CD4-positive, CD25-positive, alpha-beta regulatory T cell (primary cell): ENCODE results near the gene WDR27. TPM values are rescaled to one million over a fixed set of nuclear protein-coding genes. Genes with fewer than 3 reads are reported as not detected.

ENCODE experiments used
- ATAC-seq, 2 donors: fragments of 150-1000 bp; cut with Tn5 transposase; one replicate each; pipeline ENCODE4 v1.10.0; 2021; ENCODE audit warnings: low read depth in 2 of 2, moderate number of reproducible peaks in 2 of 2, moderate library complexity in 1 of 2
- DNase-seq, 3 donors: peaks; one replicate each; pipeline versions ENCODE4 v3.0.0 to v3.0.0-alpha.2; 2012 to 2022; ENCODE audit warnings: mixed read lengths in 1 of 3
- H3K27ac ChIP-seq: one replicate; pipeline ENCODE4 v1.7.0; 2013; ENCODE audit warnings: mild to moderate bottlenecking, low read length; ENCODE audit not compliant: insufficient read depth, poor library complexity, severe bottlenecking
- H3K27me3 ChIP-seq: one replicate; pipeline ENCODE4 v1.7.0; 2013; ENCODE audit warnings: low read length; ENCODE audit not compliant: control insufficient read depth, insufficient read depth
- H3K36me3 ChIP-seq: one replicate; pipeline ENCODE4 v1.7.0; 2013; ENCODE audit warnings: mild to moderate bottlenecking, low read length, moderate library complexity; ENCODE audit not compliant: control insufficient read depth, insufficient read depth
- H3K4me1 ChIP-seq: 2 replicates; pipeline ENCODE4 v1.7.0; 2013; ENCODE audit warnings: mild to moderate bottlenecking, low read length; ENCODE audit not compliant: insufficient read depth, control insufficient read depth, poor library complexity, severe bottlenecking
- H3K4me3 ChIP-seq: one replicate; pipeline ENCODE4 v1.7.0; 2013; ENCODE audit warnings: low read depth, mild to moderate bottlenecking, low read length, moderate library complexity
- H3K9me3 ChIP-seq, 2 experiments: 1 replicate in 1 of 2; 2 replicates in 1 of 2; pipeline ENCODE4 v1.7.0; 2013; ENCODE audit warnings: low read length in 2 of 2, mild to moderate bottlenecking in 1 of 2, moderate library complexity in 1 of 2; ENCODE audit not compliant: control insufficient read depth in 2 of 2
- H3K27ac Mint-ChIP-seq, 3 donors: one replicate each; pipeline ENCODE4 v1.8.0; 2020 to 2022; ENCODE audit warnings: mild to moderate bottlenecking in 3 of 3, mixed read lengths in 3 of 3, moderate library complexity in 2 of 3
- H3K27me3 Mint-ChIP-seq: one replicate; pipeline ENCODE4 v1.8.0; 2022; ENCODE audit warnings: mild to moderate bottlenecking, mixed read lengths
- H3K36me3 Mint-ChIP-seq: one replicate; pipeline ENCODE4 v1.8.0; 2020; ENCODE audit warnings: mixed read lengths
- H3K4me1 Mint-ChIP-seq, 4 donors: one replicate each; pipeline ENCODE4 v1.8.0; 2020 to 2022; ENCODE audit warnings: mixed read lengths in 4 of 4, mild to moderate bottlenecking in 1 of 4
- H3K4me3 Mint-ChIP-seq, 4 donors: one replicate each; pipeline ENCODE4 v1.8.0; 2020 to 2022; ENCODE audit warnings: mild to moderate bottlenecking in 4 of 4, mixed read lengths in 4 of 4, moderate library complexity in 3 of 4
- H3K9me3 Mint-ChIP-seq, 7 donors: one replicate each; pipeline ENCODE4 v1.8.0; 2020 to 2022; ENCODE audit warnings: mixed read lengths in 7 of 7, mild to moderate bottlenecking in 3 of 7, moderate library complexity in 2 of 7
- polyA plus RNA-seq, 4 donors: library from polyadenylated mRNA; unstranded; fragments of 300-500 nt; fragmentation: Illumina TruSeq; gene quantifications; one replicate each; pipeline ENCODE4 v1.2.3, GENCODE V29; 2021
- total RNA-seq: library from RNA; stranded (reverse); gene quantifications from one replicate; pipeline ENCODE4 v1.2.3, GENCODE V29; 2022

The WDR27 gene
- total and polyA plus RNA-seq, 5 donors from 2014 or later = 3.7 to 30.7 (median 5.1) TPM

DNA sequence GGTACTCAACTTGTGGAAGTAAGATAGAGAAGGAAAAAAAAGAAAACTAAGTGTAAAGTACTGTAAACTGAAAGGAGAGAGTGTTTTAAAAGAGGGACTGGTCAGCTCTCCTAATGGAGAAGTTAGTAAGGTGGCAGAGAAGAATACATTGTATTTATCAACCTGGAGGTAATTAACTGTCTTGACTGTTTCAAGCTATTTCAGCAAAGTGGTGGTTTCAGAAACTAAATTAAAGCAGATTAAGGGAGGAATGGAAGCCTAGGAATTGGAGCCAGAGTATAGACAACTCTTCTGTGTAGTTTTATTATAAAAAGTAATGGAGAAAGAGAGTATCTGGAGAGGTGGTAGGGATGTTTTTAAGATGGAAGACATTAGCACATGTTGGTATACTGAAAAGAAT, 25.1 kb upstream of the WDR27 start:
- H3K36me3 Mint-ChIP-seq = no peaks in the 10 kb centered on the region
- no peaks in the 10 kb centered on the region for H3K9me3 ChIP-seq
- no peaks in the 10 kb centered on the region for H3K9me3 Mint-ChIP-seq
- H3K27ac Mint-ChIP-seq = peak overlapping the region in 1 of 3 donors; percentile 63
- peaks cover 18% of the 10 kb centered on the region for H3K4me1 ChIP-seq
- H3K27me3 ChIP-seq = peaks cover 1% of the 10 kb centered on the region
- DNase-seq (no peak), ATAC-seq (no peak)
- peak overlapping the region in 2 of 4 donors; percentile 2 to 83 for H3K4me3 Mint-ChIP-seq
- no peak overlapping the region for H3K4me3 ChIP-seq
- H3K4me1 Mint-ChIP-seq = peaks cover 7 to 33% (median 19%) of the 10 kb centered on the region in 4 donors
- no peaks in the 10 kb centered on the region for H3K36me3 ChIP-seq
- no peak overlapping the region for H3K27ac ChIP-seq
- peaks cover 9% of the 10 kb centered on the region for H3K27me3 Mint-ChIP-seq

DNA sequence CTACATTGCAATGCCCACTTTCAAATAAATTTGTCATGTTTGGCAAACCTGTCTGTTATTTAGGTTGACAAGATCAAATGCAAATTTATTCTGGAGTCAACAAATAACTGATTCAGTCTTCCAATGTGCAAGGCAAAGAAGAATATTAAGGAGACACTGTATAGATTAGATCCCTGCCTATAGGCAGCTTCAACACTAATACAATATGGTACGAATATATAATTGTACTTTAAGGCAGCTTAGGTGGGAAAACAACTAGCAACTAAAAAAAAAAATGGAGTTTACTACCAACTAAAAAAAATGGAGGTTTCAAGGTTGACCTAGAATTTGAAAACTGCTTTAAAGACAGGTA, 24.2 kb upstream of the WDR27 start:
- no peak overlapping the region for H3K4me3 ChIP-seq
- H3K27ac ChIP-seq = no peak overlapping the region
- peaks cover 4% of the 10 kb centered on the region for H3K27me3 Mint-ChIP-seq
- H3K36me3 Mint-ChIP-seq = no peaks in the 10 kb centered on the region
- H3K9me3 ChIP-seq = no peaks in the 10 kb centered on the region
- H3K9me3 Mint-ChIP-seq = no peaks in the 10 kb centered on the region
- peak overlapping the region in 1 of 3 donors; percentile 56 for H3K27ac Mint-ChIP-seq
- peaks cover 27% of the 10 kb centered on the region for H3K4me1 ChIP-seq
- H3K27me3 ChIP-seq = no peaks in the 10 kb centered on the region
- H3K36me3 ChIP-seq = no peaks in the 10 kb centered on the region
- H3K4me3 Mint-ChIP-seq = peak overlapping the region; percentile 83 to 92 (median 90)
- DNase-seq (no peak), ATAC-seq (no peak)
- peaks cover 13 to 42% (median 25%) of the 10 kb centered on the region in 4 donors for H3K4me1 Mint-ChIP-seq

DNA sequence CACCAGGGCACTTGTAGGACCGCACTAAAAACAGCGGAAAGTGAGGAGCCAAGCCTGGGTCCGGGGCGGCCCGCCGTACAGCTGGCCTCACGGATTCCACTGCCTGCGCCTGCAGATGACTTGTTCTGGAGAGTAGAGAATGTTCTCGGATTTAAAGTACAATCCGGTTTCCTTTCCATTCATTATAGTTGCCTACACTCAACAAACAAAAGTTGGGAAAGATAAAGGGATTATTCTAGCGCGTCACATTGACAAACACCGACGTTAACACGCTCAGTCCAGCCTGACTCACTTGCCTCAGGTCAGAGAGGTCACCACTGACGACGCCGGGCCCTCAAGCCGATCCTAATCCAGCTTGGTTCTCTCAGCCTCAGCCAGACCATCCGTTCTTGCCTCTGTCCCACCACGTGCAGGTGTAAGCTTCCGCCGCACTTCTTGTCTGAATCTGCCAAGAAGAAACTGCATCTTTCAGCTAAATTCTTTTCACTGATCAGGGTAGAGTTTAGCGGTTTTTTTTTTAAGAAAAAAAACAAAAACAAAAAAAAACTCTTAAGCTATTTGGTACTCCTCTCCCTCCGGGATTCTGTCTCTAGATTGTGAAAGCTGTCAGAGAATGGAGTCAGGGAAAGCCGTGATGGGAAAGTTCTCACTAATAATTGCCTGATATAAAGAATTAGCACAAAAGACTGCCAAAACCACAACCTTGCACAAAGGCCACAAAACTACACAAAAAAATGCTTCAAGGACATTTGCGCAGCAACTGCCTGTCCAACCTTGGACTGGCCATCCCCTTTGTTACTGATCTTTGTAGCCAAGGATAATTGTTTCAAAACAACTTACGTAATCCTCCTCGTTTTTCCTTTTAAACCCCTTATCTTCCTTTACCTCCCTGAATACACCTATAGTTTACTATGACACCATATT, 23.6 kb upstream of the WDR27 start:
- Mint-ChIP-seq H3K27me3 (peaks cover 4% of the 10 kb centered on the region), H3K4me3 (peak overlapping the region; percentile 83 to 92 (median 90)), H3K36me3 (peaks cover under 1% of the 10 kb centered on the region), H3K4me1 (peaks cover 15 to 43% (median 31%) of the 10 kb centered on the region in 4 donors), H3K9me3 (no peaks in the 10 kb centered on the region), H3K27ac (peak overlapping the region; percentile 79 to 91 (median 85))
- H3K27me3 ChIP-seq = no peaks in the 10 kb centered on the region
- DNase-seq = peak in 2 of 3 donors; percentile 9 to 20
- no peaks in the 10 kb centered on the region for H3K36me3 ChIP-seq
- peak overlapping the region; percentile 70 for H3K27ac ChIP-seq
- H3K4me1 ChIP-seq = peaks cover 32% of the 10 kb centered on the region
- H3K4me3 ChIP-seq = peak overlapping the region; percentile 68
- no peaks in the 10 kb centered on the region for H3K9me3 ChIP-seq
- ATAC-seq = no peak

DNA sequence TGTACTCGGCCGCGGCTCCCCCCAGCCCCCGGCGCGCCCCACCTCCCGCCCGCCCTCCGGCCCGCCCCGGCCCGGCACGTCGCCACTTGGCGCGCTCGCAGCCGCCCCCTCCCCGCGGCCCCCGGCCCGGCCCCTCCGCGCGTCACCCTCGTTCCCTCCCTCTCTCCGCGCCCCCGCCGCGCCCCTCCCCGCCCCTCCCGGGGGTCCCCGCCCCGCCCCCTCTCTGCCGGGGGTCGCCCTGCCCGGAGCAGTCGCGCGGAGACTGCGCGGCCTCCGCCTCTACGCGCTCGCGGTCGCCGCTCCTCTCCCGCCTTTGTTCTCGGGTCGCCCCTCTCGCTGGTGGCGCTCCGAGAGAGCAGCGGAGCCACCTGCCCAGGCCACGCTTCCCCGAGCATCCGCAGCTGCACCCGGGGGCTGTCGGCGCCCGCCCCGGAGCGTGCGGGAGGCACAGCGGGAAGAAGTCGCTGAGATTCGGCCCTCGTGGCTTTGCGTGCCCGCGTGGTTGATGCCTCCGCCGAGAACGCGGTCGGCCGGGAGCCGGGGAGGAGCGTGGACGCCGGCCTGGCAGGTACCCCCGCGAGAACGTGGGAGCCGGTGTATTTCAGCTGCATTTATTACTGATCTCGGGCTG, 22.8 kb upstream of the WDR27 start, which contains the start of gene PHF10:
Gene PHF10, minus strand, starts transcription at position 7 of the 631 bp plus-strand sequence. CDS start 569 bp downstream, outside the sequence.
- Mint-ChIP-seq H3K36me3 (peaks cover 5% of the 10 kb centered on the region), H3K4me3 (peak within 1 kb of the TSS; percentile 92 to 96 (median 94)), H3K27ac (peak within 1 kb of the TSS; percentile 93 to 99 (median 96)), H3K27me3 (peaks cover 4% of the 10 kb centered on the region), H3K4me1 (peaks cover 19 to 51% (median 37%) of the 10 kb centered on the region in 4 donors), H3K9me3 (no peaks in the 10 kb centered on the region)
- Histone ChIP-seq H3K36me3 (peaks cover 4% of the 10 kb centered on the region), H3K27ac (peak within 1 kb of the TSS; percentile 85), H3K4me1 (peaks cover 35% of the 10 kb centered on the region), H3K9me3 (no peaks in the 10 kb centered on the region), H3K4me3 (peak within 1 kb of the TSS; percentile 98), H3K27me3 (no peaks in the 10 kb centered on the region)
- ATAC-seq (peak; percentile 50), DNase-seq (peak; percentile 61 to 66 (median 61))

DNA sequence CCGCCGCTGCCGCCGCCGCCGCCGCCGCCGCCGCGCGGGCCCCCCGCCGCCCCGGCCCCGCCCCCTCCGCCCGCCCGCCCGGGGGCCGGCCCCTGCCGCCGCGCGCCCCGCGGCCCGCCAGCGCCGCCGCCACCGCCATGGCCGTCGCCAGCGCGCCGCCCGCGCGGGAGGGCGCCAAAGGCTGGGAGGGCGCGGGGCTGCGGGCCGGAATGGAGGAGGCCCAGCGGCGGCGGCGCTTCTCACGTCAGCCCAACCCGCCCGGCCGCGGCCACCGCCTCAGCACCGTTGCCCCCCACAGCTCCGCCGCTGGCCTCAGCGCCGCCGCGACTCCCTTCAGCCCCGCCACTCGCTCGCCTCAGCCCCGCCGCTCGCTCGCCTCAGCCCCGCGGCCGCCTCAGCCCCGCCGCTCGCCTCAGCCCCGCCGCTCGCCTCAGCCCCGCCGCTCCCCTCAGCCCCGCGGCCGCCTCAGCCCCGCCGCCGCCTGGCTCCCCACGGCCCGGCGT, 22.2 kb upstream of the WDR27 start:
- no peaks in the 10 kb centered on the region for H3K9me3 ChIP-seq
- Mint-ChIP-seq H3K4me3 (peak overlapping the region in 2 of 4 donors; percentile 63 to 80), H3K27me3 (peaks cover 4% of the 10 kb centered on the region), H3K9me3 (no peaks in the 10 kb centered on the region), H3K27ac (peak overlapping the region in 1 of 3 donors; percentile 44), H3K4me1 (peaks cover 24 to 56% (median 43%) of the 10 kb centered on the region in 4 donors), H3K36me3 (peaks cover 5% of the 10 kb centered on the region)
- no peaks in the 10 kb centered on the region for H3K27me3 ChIP-seq
- H3K4me3 ChIP-seq = no peak overlapping the region
- H3K27ac ChIP-seq = peak overlapping the region; percentile 23
- H3K4me1 ChIP-seq = peaks cover 39% of the 10 kb centered on the region
- peaks cover 4% of the 10 kb centered on the region for H3K36me3 ChIP-seq
- ATAC-seq (peak; percentile 45 to 48), DNase-seq (peak; percentile 38 to 48 (median 46))

DNA sequence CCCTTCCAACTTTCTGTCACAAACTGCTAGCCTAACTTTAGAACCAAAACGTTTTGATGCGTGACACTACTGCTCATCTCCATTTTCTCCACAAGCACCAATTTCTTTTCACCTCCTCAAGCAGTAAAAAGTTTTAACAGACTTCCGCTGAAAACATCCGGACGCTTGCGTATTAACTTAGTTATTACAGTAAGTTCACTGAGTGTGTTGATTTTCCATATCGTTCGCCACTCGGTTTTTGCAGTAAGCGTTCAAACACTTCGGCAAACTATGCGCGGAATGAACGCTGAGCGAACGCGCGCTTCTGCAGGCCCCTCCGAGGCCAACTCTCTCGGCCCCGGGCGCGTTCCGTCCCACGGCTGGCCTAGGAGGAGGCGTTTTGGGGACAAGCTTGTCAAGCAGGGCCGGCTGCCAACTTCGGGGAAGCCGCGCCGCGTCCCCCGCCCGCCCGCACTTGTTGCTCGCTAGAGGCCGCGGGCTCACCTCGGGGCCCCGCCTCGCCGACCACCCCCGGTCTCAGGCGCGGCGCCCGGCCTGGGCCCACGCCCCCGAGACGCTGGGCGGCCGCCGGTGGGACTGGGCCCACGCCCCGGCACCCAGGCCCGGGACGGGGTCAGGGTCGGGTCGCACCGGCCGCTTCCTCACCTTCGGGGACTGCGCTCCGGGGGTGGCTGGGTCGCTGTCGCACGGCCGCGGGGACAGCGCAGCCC, 21.5 kb upstream of the WDR27 start:
- Histone ChIP-seq H3K4me3 (peak overlapping the region; percentile 98), H3K4me1 (peaks cover 45% of the 10 kb centered on the region), H3K9me3 (no peaks in the 10 kb centered on the region), H3K27me3 (no peaks in the 10 kb centered on the region), H3K27ac (peak overlapping the region; percentile 85), H3K36me3 (peaks cover 4% of the 10 kb centered on the region)
- Mint-ChIP-seq H3K27me3 (peaks cover 4% of the 10 kb centered on the region), H3K27ac (peak overlapping the region; percentile 93 to 99 (median 96)), H3K9me3 (no peaks in the 10 kb centered on the region), H3K36me3 (peaks cover 5% of the 10 kb centered on the region), H3K4me1 (peaks cover 27 to 59% (median 46%) of the 10 kb centered on the region in 4 donors), H3K4me3 (peak overlapping the region; percentile 92 to 96 (median 94))
- peak; percentile 43 to 44 for ATAC-seq
- peak; percentile 58 to 82 (median 80) for DNase-seq
